Sciatic nerve (tissue), 2 donors: Measurements from ENCODE around the gene AGAP3. TPM values are rescaled to one million over a fixed set of nuclear protein-coding genes. Genes with fewer than 3 reads are reported as not detected.

Experiments
- ATAC-seq: fragments of 200-7000 bp; cut with Tn5 transposase; one replicate; pipeline ENCODE4 v1.9.1; 2020; ENCODE audit warnings: mild to moderate bottlenecking, moderate library complexity
- DNase-seq: peaks from one replicate; pipeline ENCODE4 v3.0.0-alpha.2; 2020; ENCODE audit warnings: low spot score
- intact Hi-C: fragments of 100-400 bp; cut with DNase I; formaldehyde crosslinking; loops from one replicate; pipeline ENCODE4 v1.14.2; 2022
- total RNA-seq: library from RNA; stranded (reverse); fragmentation: NEBNext Ultra II Directional; extraction: Animal tissue kit (Norgen Biotek cat#: 25700); gene quantifications from one replicate; pipeline ENCODE4 v1.2.1, GENCODE V29; 2021
- donor health status: DM: no; HTN: no; CAD: no.
- donor health status: DM: no; HTN: no; CAD: no.

The AGAP3 gene
- total RNA-seq, 1 donor from 2014 or later: 99.7 TPM

GRCh38 chr7:151068069-151068773 is 18.1 kb upstream of the AGAP3 start:
- ATAC-seq: no peak
- DNase-seq: no peak
- intact Hi-C loops: no loop called here

GRCh38 chr7:151069841-151070573 is 16.3 kb upstream of the AGAP3 start:
- intact Hi-C loops: no loop called here
- DNase-seq: no peak
- no peak for ATAC-seq

GRCh38 chr7:151070574-151070960 is 15.7 kb upstream of the AGAP3 start:
- intact Hi-C loops: no loop called here
- DNase-seq: no peak
- ATAC-seq: no peak

DNA sequence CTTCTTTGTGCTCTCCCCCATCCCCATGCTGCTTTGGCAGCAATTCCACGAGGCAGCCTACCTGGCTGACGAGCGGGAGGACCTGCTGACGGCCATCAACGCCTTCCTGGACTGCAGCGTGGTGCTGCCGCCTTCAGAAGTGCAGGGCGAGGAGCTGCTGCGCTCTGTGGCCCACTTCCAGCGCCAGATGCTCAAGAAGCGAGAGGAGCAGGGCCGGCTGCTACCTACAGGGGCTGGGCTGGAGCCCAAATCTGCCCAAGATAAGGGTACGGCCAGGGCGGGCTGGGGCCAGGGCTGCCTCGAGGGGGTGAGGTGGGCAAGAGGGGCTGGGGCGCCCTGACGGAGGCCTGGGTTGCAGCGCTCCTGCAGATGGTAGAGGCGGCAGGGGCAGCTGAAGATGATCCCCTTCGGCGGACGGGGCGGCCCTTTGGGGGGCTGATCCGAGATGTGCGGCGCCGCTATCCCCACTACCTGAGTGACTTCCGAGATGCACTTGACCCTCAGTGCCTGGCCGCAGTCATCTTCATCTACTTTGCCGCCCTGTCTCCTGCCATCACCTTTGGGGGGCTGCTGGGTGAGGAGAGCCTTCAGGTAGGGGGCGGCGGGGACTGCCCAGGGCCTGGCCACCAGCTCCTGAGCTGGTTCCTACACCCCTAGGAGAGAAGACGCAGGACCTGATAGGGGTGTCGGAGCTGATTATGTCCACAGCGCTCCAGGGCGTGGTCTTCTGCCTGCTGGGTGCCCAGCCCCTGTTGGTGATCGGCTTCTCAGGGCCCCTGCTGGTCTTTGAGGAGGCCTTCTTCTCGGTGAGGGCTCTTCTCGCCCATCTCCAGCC is 15.0 kb upstream of the AGAP3 start:
- no peak for ATAC-seq
- intact Hi-C loops: no loop called here
- no peak for DNase-seq

DNA sequence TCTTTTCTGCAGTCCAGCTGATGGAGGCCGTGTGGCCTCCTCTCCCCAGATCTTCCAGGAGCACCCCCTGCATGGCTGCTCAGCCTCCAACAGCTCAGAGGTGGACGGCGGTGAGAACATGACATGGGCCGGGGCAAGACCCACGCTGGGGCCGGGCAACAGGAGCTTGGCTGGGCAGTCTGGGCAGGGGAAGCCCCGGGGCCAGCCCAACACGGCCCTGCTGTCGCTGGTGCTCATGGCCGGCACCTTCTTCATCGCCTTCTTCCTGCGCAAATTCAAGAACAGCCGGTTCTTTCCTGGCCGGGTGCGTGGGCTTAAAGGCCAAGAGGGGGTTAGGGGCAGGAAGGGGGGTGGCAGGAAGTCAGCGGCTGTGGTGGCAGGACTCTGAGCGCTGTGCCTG is 12.3 kb upstream of the AGAP3 start:
- no peak for DNase-seq
- ATAC-seq: no peak
- intact Hi-C loops: no loop called here

DNA sequence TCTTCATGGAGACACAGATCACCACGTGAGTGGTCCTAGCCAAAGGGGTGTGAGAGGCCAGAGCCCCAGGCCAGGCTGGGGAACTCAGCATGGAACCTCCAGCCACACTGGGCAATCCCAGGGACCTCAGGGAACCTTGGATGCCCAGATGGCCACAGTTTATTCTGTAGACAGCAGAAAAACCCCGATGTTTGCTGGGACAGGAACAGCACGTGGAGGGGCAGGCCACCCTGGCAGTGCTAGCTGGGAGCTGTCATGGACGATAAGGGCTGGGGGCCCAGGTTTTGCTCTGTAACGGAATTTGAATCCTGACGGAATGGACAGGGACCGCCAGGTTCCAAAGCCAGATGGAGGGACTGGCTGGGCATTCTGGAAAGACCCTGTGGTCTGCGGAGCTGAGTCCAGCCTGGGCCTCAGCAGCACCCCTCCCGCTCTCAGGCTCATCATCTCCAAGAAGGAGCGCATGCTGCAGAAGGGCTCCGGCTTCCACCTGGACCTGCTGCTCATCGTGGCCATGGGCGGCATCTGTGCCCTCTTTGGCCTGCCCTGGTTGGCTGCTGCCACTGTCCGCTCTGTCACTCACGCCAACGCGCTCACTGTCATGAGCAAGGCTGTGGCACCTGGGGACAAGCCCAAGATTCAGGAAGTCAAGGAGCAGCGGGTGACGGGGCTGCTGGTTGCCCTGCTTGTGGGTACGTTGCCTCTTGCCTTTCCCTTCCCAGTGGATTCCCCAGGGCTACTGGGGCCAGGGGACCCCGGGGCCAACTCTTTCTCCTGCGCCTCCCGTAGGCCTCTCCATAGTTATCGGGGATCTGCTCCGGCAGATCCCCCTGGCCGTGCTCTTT is 11.2 kb upstream of the AGAP3 start:
- ATAC-seq: no peak
- intact Hi-C loops: no loop called here

DNA sequence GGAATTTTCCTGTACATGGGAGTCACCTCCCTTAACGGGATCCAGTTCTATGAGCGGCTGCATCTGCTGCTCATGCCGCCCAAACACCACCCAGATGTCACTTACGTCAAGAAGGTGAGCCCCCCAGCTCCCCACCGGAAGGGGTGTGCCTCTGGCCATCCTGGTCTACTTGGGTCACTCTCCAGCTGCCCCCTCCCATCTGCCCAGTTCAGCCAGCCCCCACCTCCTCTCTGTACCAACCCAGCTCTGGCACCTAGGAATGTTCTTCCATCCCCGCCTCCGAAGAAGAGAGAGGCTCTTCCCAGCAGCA is 10.7 kb upstream of the AGAP3 start:
- no peak for DNase-seq
- intact Hi-C loops: no loop called here
- no peak for ATAC-seq

More for the DNA sequence above, 11.2 kb upstream of the AGAP3 start:
- DNase-seq: no peak

DNA sequence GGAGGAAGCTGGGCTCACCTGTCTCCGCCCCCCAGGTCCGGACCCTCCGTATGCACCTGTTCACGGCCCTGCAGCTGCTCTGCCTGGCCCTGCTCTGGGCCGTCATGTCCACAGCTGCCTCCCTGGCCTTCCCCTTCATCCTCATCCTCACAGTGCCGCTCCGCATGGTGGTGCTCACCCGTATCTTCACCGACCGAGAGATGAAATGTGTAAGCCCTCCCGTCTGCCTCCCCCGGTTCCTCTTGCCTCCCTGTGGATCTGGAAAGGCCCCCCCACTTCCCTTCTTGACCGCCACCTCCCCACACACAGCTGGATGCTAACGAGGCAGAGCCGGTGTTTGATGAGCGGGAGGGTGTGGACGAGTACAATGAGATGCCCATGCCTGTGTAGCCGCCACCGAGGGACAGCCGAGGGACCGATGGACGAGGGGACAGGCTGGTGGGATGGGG is 10.3 kb upstream of the AGAP3 start:
- no peak for DNase-seq
- ATAC-seq: no peak
- intact Hi-C loops: no loop called here

DNA sequence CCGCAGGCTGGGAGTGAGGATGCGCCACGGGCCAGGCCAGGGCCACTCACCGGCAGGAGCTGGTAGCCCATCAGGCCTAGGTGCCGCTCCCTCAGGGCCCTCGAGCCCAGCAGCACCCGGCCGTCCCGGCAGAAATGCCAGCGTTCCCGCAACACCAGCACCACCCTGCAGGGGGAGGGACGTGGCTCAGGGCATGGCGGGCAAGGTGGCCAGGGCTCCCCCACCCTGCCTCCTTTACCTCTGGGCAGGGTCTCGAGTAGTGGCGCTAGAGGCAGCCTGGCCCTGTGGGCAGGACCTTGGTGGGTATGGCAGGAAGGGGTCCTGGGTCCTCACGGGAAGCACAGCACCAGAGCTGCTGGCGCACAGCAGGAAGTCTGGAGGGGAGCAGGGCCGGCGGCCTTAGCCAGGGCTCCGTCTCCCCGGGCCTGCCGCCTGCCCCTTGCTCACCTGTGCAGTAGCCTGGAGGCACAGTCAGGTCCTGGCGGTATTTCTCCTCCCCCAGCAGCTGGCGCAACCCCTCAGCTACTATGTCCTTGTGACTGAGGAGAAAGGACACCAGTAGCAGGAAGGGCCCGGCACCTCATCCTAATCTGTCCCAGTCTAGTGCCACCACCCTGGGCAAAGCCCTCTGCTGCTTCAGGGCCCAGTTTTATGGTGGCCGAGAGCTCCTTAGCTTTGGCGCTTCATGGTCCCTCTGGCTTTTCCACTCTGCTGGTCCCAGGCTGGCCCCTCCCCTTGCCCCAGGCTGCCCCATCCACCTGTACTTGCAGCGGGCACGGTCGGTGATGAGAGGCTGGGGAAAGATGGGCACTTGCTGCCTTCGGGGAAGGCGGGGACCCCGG is 9.2 kb upstream of the AGAP3 start:
- no peak for DNase-seq
- ATAC-seq: no peak
- intact Hi-C loops: no loop called here

DNA sequence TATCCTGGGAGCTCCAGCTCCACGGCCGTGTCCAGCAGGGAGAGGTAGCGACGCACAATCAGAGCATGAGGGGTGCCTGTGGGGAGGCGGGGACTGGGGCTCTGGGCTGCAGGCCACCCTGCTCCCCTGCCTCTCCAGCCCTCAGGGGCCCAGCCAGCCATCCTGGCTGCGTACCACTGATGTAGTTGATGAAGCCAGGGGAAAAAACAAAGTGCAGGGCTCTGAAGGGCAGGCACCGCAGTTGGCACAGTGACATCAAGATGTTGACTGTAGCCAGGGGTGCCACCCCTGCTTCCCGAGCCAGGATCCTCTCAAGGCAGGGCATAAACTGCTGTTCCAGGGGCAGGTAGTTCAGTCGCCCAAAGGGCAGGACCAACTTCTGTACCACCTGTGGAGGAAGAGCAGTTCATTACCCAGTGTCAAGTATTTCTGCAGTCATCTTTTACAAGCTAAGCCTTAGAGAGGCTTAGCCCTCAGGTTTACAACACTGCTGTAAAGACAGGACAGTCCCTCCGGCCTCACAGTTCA is 8.5 kb upstream of the AGAP3 start:
- ATAC-seq (no peak), DNase-seq (no peak)
- intact Hi-C loops: no loop called here

DNA sequence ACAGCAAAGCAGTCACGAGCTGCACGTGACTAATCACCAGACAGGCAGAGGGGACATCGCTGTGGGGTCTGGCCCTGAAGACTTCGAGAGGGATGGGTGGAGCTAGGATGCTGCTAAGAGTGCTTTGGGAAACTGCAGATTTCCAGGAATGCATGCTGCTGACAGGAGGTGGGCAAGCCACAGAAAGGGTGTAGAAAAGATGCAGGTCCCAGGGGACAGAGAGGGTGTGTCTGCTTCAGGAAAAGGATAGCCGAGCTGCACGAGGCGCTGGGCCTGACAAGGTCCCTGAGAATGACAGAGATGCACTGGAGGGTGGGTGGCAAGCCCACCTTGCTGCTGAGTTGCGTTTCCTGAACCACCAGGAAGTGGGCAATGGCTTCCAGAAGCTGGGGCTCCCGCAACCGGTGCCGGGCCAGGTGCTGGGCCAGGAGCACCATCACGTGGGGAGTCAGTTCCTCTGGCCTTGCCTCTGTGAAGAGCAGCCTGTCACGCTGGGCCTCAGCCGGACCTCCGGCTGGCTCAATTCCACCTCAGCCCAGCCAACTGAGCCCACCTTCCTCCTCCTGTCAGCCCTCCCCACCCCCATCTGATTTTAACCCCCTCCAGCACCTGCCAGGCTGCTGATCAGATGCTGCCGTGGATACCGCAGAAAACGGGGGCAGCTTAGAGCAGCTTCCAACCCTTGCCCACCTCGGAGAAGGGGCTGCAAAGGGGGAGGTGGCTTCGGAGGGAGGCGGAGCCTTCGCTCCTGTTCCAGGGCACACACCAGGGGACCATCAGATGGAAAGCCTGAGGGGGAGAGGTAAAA is 7.8 kb upstream of the AGAP3 start:
- intact Hi-C loops: no loop called here
- ATAC-seq: peak; percentile 1
- DNase-seq: no peak

- intact Hi-C loops: no loop called here
- ATAC-seq: no peak
- no peak for DNase-seq
Measured at GRCh38 chr7:151079199-151079910, 6.9 kb upstream of the AGAP3 start.

DNA sequence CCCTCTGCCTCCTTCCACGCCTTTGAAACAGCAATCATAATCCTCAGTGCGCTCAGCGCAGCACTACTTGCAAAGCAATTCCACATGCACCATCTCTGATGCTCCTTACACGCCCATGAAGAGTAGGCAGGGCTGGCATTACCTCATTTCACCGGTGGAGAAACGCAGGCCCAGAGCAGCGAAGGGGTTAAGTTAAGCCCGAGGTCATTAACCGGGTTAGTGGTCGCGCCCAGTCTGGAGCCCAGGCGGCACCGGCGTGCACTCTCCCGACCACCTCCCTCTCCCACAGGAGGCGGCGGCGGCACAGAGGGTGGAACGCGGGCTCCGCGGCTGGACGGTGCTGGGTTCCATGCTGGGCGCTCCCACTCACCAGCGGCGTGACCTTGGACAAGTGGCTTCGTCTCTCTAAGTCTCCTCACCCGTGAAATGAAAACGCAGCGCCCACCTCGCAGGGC is 6.2 kb upstream of the AGAP3 start:
- intact Hi-C loops: no loop called here
- ATAC-seq (peak; percentile 0), DNase-seq (no peak)

- peak; percentile 84 for ATAC-seq
- peak; percentile 93 for DNase-seq
Measured at GRCh38 chr7:151080522-151081169, 5.6 kb upstream of the AGAP3 start, which contains the start of gene FASTK. Gene FASTK, minus strand, starts transcription at chr7:151080809. Its CDS starts 43 bp downstream, at chr7:151080766.

GRCh38 chr7:151081170-151082101 is 4.8 kb upstream of the AGAP3 start:
- ATAC-seq: no peak
- intact Hi-C loops: no loop called here
- peak; percentile 73 for DNase-seq

More at GRCh38 chr7:151080522-151081169, 5.6 kb upstream of the AGAP3 start, which contains the start of gene FASTK:
- intact Hi-C loops: no loop called here
